GM12801 (cell line): Measurements from ENCODE around the gene TPGS1.

Experiments
- TF ChIP-seq, protein P1 (sequence below): IDR thresholded peaks from one replicate; pipeline ENCODE4 v1.5.1; 2011; ENCODE audit warnings: control low read depth; ENCODE audit not compliant: insufficient read length; ENCODE audit errors: extremely low read depth

TPGS1 gene

GRCh38 chr19:512547-513365 lies 5.5 kb downstream of the TPGS1 start:
- TF ChIP-seq, protein P1, sequence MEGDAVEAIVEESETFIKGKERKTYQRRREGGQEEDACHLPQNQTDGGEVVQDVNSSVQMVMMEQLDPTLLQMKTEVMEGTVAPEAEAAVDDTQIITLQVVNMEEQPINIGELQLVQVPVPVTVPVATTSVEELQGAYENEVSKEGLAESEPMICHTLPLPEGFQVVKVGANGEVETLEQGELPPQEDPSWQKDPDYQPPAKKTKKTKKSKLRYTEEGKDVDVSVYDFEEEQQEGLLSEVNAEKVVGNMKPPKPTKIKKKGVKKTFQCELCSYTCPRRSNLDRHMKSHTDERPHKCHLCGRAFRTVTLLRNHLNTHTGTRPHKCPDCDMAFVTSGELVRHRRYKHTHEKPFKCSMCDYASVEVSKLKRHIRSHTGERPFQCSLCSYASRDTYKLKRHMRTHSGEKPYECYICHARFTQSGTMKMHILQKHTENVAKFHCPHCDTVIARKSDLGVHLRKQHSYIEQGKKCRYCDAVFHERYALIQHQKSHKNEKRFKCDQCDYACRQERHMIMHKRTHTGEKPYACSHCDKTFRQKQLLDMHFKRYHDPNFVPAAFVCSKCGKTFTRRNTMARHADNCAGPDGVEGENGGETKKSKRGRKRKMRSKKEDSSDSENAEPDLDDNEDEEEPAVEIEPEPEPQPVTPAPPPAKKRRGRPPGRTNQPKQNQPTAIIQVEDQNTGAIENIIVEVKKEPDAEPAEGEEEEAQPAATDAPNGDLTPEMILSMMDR: no peak

DNA sequence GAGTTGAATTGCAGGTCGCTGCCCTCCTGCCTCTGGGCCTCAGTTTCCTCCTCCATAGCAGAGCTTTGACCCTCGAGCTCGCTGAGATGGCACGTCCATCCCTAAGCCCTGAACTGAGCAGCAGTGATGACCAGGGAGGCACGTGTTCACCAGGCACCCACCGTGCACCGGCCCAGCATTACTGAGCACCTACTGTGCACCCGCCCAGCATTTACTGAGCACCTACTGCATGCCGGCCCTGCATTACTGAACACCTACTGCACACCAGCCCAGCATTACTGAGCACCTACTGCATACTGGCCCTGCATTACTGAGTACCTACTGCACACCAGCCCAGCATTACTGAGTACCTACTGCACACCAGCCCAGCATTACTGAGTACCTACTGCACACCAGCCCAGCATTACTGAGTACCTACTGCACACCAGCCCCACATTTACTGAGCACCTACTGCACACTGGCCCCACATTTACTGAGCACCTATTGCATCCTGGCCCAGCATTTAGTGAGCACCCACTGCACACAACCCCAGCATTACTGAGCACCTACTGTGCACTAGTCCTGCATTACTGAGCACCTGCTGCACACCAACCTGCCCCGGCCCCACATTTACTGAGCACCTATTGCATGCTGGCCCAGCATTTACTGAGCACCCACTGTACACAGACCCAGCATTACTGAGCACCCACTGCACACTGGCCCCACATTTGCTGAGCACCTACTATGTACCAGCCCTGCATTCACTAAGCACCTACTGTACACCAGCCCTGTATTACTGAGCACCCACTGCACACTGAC lies 6.3 kb downstream of the TPGS1 start:
- TF ChIP-seq, protein P1: no peak

- TF ChIP-seq, protein P1: no peak
These were observed 6.9 kb downstream of the TPGS1 start for GRCh38 chr19:514166-514663.

GRCh38 chr19:517721-518597 lies 10.7 kb downstream of the TPGS1 start:
- TF ChIP-seq, protein P1: no peak

- TF ChIP-seq, protein P1: no peak
These were observed 11.4 kb downstream of the TPGS1 start for GRCh38 chr19:518598-519231.

DNA sequence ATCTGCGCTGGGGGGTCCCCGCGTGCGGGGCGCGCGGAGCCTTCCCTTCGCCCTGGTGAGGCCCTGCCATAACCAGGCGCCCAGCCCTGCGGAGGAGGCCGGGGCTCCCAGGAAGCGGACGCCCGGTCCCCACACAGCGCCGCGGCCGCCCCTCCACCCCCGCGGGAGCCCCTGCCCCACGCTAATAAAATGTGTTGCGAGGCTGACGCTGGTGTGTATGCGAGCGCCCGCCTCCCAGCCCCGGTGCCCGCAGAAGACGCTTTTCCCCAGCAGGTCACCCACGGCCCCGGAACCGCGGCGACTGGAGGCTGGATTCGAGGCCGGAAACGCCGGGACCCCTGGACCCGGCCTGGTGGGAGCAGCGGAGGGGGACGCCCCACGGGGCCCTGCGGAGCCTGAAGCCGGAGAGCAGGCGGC lies 12.2 kb downstream of the TPGS1 start:
- TF ChIP-seq, protein P1: no peak
